Activated CD8-positive, alpha-beta memory T cell treated with anti-CD3 and anti-CD28 coated beads, Interleukin-2, amount 50 U/mL, for 1 hour (primary cell): ENCODE data around the gene SLC27A3.

Source experiments
- DNase-seq: peaks from one replicate; pipeline ENCODE4 v3.0.0-alpha.2; 2020; ENCODE audit errors: extremely low read depth

SLC27A3 gene

GRCh38 chr1:153774780-153775457 is at the start of gene SLC27A3:
TSS of gene SLC27A3 (plus strand) at chr1:153775407. CDS start at chr1:153775498, 91 bp downstream.
- no peak for DNase-seq

DNA sequence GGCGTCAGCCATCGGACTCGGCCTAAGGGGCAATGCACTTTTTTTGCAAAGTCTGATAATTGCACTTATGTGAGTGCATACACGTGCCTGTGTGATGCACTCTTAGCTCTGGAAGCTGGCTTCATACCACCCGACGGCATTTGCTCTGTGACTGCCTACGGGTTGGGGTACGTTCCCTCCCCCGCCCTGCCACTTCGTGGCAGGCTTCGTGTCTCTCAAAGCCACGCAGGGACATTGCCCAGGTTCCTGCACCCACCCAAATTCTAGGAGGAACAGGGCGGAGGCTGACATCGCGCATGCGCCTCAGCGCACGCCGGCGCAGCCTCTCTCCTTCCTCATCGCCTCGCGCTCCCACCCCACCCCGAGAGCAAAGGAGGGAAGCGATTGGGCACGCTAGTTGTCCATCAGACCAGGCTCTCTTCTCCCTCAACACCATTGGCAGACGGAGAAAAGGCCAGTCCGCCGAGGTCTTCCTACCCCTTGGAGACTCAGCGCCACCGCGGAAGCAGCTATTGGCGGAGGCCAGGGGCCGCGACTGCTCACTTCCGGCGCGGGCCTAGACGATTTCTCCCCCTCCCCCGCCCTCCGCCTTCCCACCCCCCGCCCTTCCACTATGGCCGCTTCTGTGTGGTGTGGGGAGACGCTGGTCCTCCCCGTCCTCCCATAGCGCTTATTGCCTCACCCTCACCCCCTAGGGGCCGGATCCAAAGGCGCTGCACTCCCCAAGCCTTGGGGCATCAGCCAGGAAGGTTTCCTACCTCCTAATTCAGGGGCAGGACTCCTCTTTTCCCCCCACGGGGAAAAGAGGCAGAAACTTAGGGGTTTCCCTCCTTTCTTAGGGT is 47.5 kb upstream of the SLC27A3 start, which contains the start of gene INTS3:
Gene INTS3, plus strand, starts transcription at position 588 of the 842 bp plus-strand sequence. CDS start 585 bp downstream, outside the sequence.
- DNase-seq, result peak; percentile 99

GRCh38 chr1:153728305-153729066 is 46.7 kb upstream of the SLC27A3 start:
- DNase-seq, result no peak

DNA sequence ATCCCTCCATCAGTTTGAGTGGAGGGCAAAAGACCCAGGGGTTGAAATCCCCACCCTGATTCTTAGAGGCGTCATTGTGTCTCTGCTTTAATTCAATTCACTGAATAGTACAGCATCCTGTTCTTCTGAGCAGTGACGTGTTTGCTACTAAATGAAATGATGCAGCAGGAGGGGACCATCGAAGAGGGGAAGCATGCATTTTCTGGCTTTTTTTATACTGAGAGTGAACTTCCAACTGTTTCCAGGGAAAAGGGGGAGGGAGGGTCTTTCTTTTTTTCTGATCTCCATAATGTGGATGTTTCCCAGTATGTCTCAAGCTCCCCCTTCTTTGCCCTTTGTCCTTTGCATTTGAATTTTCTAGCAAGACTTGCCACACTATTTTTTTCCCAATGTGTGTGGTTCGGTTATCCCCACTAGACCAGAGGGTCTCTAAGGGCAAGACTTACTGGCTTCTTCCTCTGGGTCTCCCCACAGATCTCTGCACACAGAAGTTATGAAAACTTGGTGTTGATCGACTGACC is 44.7 kb upstream of the SLC27A3 start:
- no peak for DNase-seq

DNA sequence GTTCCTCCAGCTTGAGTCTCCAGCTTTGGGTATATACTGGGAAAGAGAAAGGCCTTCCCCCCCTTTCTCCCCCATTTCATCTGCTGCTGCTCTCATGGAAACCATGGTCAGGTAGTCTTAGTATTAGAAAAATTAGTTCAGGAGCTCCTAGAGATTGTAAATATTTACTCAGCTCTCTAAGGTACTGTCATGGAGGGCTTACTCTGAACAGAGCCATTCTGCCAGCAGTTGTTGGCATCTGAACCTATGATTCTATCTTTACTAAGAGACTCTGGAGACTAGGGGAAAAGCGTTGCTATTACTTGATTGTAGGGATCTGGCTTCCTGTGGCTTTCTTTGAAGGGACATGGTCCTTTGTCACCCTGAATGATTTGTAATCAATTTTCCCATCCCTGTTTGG is 41.2 kb upstream of the SLC27A3 start:
- no peak for DNase-seq

- DNase-seq, result no peak
Observed at GRCh38 chr1:153734396-153735089, 40.7 kb upstream of the SLC27A3 start.

GRCh38 chr1:153735090-153735420 is 40.2 kb upstream of the SLC27A3 start:
- no peak for DNase-seq

DNA sequence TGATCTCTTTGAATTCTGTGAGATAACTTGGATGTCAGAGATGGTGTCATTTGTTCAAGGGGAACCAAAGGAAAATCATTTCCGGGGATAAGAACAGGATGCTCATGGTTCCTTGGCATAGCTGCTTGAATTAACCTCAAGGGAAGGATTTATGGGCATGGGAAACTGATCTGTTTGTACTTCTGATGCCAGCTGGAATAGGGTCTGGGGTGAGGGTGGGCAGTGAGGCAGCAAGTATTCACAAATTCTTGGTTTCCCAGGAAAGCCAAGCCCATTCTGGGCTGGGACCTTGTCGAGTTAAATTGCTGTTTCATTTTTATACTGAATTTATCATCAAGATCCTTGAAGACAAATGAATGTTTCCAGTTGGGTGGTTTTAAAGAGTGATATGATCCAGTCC is 33.2 kb upstream of the SLC27A3 start:
- DNase-seq, result no peak

GRCh38 chr1:153742411-153743142 is 32.6 kb upstream of the SLC27A3 start:
- no peak for DNase-seq

DNA sequence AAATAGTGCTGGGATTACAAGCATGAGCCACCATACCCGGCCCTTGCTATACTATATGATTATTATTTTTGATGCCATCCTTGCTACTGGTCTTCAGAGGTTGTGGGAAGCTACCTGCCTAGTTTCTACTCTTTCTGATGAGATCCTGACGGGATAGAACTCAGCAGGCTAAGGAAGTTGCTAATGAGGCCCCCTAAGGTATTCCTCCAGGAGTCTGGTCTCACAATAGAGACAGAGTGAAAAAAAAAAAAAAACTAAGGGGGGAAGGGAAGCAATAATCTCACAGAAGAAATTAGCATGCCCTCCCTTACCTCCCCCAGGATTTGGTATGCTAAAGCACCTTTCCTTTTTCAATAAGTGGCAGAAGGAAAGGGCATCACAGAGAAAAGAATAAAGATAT is 29.8 kb upstream of the SLC27A3 start:
- DNase-seq, result no peak

DNA sequence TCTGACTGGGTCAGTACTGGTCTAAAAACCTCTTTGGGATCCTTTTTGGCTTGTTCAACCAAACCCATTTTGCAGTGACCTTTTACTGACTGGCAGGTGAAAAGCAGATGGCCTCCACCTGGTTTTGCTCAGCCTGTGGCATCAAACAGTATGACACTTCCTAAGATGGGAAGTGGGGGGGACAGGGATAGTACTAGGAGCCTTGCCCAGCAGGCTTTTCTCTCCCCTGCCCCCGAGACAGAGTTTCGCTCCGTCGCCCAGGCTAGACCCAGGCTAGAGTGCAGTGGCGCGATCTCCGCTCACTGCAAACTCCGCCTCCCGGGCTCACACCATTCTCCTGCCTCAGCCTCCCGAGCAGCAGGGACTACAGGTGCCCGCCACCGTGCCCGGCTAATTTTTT is 29.0 kb upstream of the SLC27A3 start:
- DNase-seq, result no peak

- DNase-seq, result no peak
Observed at GRCh38 chr1:153748903-153749302, 26.3 kb upstream of the SLC27A3 start.

- peak; percentile 47 for DNase-seq
Observed at GRCh38 chr1:153749408-153750005, 25.7 kb upstream of the SLC27A3 start.

- no peak for DNase-seq
Observed at GRCh38 chr1:153750026-153750995, 24.9 kb upstream of the SLC27A3 start.

- no peak for DNase-seq
Observed at GRCh38 chr1:153752072-153752471, 23.1 kb upstream of the SLC27A3 start.

DNA sequence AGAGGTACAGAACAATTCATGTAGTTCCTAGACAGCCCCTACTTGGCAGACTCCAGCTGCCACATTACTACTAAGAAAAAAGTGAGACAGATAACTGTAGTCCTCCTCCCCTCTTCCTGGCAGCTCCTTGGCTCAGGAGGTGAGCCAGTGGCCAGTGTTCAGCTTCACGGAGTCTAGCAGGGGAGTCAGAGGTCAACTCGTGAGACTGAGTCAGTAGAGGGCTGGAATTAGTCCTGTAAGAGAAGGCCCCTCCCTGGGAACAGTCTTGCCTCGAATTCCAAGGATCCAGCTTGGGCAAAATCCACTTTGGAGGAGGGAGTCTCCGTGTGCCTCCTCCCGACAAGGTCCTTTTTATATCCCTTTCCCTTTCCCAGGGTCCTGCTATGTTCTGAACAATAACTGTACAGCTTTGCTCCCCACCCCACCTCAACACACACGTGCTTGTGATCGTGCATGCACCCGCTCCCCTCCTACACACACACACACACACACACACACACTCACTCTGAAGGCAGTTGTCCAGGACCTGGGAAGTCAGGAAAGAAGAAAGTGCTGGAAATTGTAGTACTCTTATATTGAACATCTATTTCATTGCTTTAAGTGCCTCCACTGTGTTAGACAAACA is 22.5 kb upstream of the SLC27A3 start:
- no peak for DNase-seq

DNA sequence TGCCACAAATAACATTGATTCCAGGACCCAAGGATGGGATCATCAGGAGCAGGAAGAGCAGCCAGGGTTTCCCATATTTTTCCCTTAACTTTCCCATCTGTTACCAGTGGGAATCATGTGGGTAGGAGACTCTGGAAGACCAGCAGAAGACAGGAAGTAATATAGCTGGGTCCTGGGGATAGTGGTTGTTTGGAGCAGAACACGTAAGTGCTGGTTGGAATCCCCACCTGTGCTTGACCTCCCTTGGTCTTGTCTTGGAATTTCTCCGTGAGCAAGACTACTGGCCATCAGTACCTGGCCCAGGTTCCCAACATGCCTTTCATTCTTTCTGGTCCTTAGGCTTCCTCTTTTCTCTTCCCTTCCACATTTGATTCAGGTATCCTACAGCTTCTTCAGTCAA is 20.9 kb upstream of the SLC27A3 start:
- DNase-seq, result no peak

GRCh38 chr1:153760440-153760839 is 14.8 kb upstream of the SLC27A3 start:
- no peak for DNase-seq
